HepG2 (cell line): ENCODE data around the gene DPH2. TPM values are rescaled to one million over a fixed set of nuclear protein-coding genes. Genes with fewer than 3 reads are reported as not detected.
A peak's percentile ranks its signal among the peaks of the same experiment; 100 is the strongest.

ENCODE experiments used
- AGO1 ChIP-seq: fragments of 200-400 bp; formaldehyde crosslinking; IDR thresholded peaks from 2 replicates; pipeline ENCODE4 v1.6.1; 2017; ENCODE audit warnings: mild to moderate bottlenecking, low read depth, low read length, moderate library complexity; ENCODE audit not compliant: poor library complexity, severe bottlenecking
- FIP1L1 ChIP-seq: fragments of 200-400 bp; formaldehyde crosslinking; IDR thresholded peaks from 2 replicates; pipeline ENCODE4 v1.6.1; 2018; ENCODE audit warnings: low read depth, mild to moderate bottlenecking, low read length, moderate library complexity, borderline replicate concordance; ENCODE audit not compliant: insufficient read depth
- JUN ChIP-seq: sonication (generic); formaldehyde crosslinking; IDR thresholded peaks from 2 replicates; pipeline ENCODE4 v1.4.0; 2020; ENCODE audit warnings: mild to moderate bottlenecking, missing genetic modification reagents
- MBD4 ChIP-seq: IDR thresholded peaks from 2 replicates; pipeline ENCODE4 v1.6.1; 2012; ENCODE audit warnings: low read length, inconsistent platforms, borderline replicate concordance
- MXI1 ChIP-seq: IDR thresholded peaks from 3 replicates; pipeline ENCODE4 v1.6.1; 2012; ENCODE audit warnings: low read depth, low read length, inconsistent platforms, borderline replicate concordance
- NRL ChIP-seq: sonication (generic); formaldehyde crosslinking; IDR thresholded peaks from 2 replicates; pipeline ENCODE4 v1.5.0; 2020; ENCODE audit warnings: missing genetic modification reagents, mild to moderate bottlenecking, moderate library complexity, borderline replicate concordance
- RARA ChIP-seq: IDR thresholded peaks from 2 replicates; pipeline ENCODE4 v1.6.1; 2016; ENCODE audit warnings: missing genetic modification reagents, missing compliant biosample characterization
- SIX1 ChIP-seq: sonication (generic); formaldehyde crosslinking; IDR thresholded peaks from 2 replicates; pipeline ENCODE4 v1.4.0; 2020; ENCODE audit warnings: missing genetic modification reagents, borderline replicate concordance
- SSRP1 ChIP-seq: IDR thresholded peaks from 2 replicates; pipeline ENCODE4 v1.6.1; 2016; ENCODE audit warnings: control low read depth
- ZNF143 ChIP-seq: sonication (generic); formaldehyde crosslinking; IDR thresholded peaks from 2 replicates; pipeline ENCODE4 v1.4.0; 2020; ENCODE audit warnings: missing genetic modification reagents
- ZNF383 ChIP-seq: sonication (generic); formaldehyde crosslinking; IDR thresholded peaks from 2 replicates; pipeline ENCODE4 v1.4.0; 2020; ENCODE audit warnings: missing genetic modification reagents, mild to moderate bottlenecking, borderline replicate concordance
- ZNF430 ChIP-seq: sonication (generic); formaldehyde crosslinking; IDR thresholded peaks from 2 replicates; pipeline ENCODE4 v1.9.0; 2021; ENCODE audit warnings: mild to moderate bottlenecking, missing genetic modification reagents
- ZNF557 ChIP-seq: sonication (generic); formaldehyde crosslinking; IDR thresholded peaks from 2 replicates; pipeline ENCODE4 v1.4.0; 2020; ENCODE audit warnings: missing genetic modification reagents
- ZNF672 ChIP-seq: sonication (generic); formaldehyde crosslinking; IDR thresholded peaks from 2 replicates; pipeline ENCODE4 v1.8.1; 2022; ENCODE audit warnings: missing genetic modification reagents
- polyA plus RNA-seq, 8 experiments: library from polyadenylated mRNA; depleted of rRNA in 3 of 8; stranded (reverse) in 7 of 8; unstranded in 1 of 8; fragments of >200 nt; fragmentation: Illumina TruSeq in 4 of 8; extraction: Trizol in 4 of 8; gene quantifications; 2 replicates each; pipeline versions ENCODE4 v1.2.1 to v1.2.3, GENCODE V29; 2011 to 2016; ENCODE audit warnings: low read depth in 4 of 8, missing spikeins in 1 of 8, mixed read lengths in 1 of 8; ENCODE audit not compliant: insufficient read depth in 1 of 8
- total RNA-seq, 5 experiments: library from RNA; depleted of rRNA; stranded (reverse); fragments of >200 nt; fragmentation: Illumina TruSeq; extraction: Trizol; gene quantifications; 2 replicates each; pipeline ENCODE4 v1.2.3, GENCODE V29; 2016; ENCODE audit warnings: low read depth in 1 of 5
- TF ChIP-seq, protein P1 (sequence below): sonication (generic); formaldehyde crosslinking; IDR thresholded peaks from 2 replicates; pipeline ENCODE4 v1.4.0; 2020; ENCODE audit warnings: mild to moderate bottlenecking, missing genetic modification reagents
- TF ChIP-seq, protein P2 (sequence below): sonication (generic); formaldehyde crosslinking; IDR thresholded peaks from 2 replicates; pipeline ENCODE4 v1.5.0; 2020; ENCODE audit warnings: mild to moderate bottlenecking, missing genetic modification reagents, borderline replicate concordance
- TF ChIP-seq, protein P3 (sequence below): sonication (generic); formaldehyde crosslinking; IDR thresholded peaks from 2 replicates; pipeline ENCODE4 v1.5.0; 2020; ENCODE audit warnings: missing genetic modification reagents
- TF ChIP-seq, protein P4 (sequence below): sonication (generic); formaldehyde crosslinking; IDR thresholded peaks from 2 replicates; pipeline ENCODE4 v1.8.0; 2023; ENCODE audit warnings: mild to moderate bottlenecking, missing genetic modification reagents
- TF ChIP-seq, protein P5 (sequence below): sonication (generic); formaldehyde crosslinking; IDR thresholded peaks from 2 replicates; pipeline ENCODE4 v1.9.0; 2021; ENCODE audit warnings: missing genetic modification reagents, borderline replicate concordance

The DPH2 gene
- total and polyA plus RNA-seq, 2 of the 13 experiments (the other 11 are each of a cell fraction or from before 2014, with no cell fraction given) = 32.2 to 38.3 TPM

DNA sequence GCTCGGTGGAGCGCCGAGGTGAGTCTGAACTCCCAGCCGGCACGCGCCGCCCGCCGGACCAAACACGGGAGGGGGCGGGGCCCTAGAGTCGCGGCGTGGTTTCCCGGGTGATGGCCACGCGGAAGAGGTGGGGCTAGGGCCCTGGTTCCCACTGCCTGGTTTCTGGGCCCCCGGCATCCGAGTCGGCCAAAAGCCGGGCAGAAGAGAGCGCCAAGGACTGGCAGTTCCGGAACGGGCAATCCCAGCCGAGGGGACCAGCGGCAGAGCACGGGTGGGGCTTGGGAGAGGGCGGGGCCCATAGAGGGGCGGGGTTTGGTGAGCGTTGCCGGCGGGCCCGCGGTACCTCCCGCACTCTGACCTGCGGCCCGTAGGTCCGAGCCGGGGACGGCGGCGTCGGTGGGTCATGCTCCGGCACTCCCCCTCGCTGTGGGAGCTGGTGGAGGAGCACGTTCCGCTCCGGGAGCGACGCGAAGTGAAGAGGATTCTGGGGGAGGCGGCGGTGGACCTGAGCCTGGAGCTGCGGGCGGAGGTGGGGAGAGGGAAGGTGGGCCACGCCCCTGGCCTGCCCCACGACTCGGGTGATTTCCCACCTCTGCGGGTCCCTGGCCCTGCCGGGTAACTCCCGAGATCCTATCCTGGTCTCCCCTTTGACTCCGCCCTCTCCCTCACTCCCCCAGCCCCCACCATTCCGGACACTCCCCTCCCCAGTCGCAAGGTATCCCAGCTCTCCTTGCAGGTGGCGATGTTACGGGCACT is 21.8 kb downstream of the DPH2 start, which contains the start of gene CCDC24 (continued):
- TF ChIP-seq, protein P1, sequence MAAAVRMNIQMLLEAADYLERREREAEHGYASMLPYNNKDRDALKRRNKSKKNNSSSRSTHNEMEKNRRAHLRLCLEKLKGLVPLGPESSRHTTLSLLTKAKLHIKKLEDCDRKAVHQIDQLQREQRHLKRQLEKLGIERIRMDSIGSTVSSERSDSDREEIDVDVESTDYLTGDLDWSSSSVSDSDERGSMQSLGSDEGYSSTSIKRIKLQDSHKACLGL (CRISPR knock-in tag) = peak; percentile 70; the same call in 1 of the 2 replicates
- TF ChIP-seq ZNF557 (CRISPR knock-in tag) (no peak), MXI1 (peak; percentile 85; the same call in 2 of the 3 replicates), ZNF143 (CRISPR knock-in tag) (0 out of 2 replicates have a peak, but pooled peaks have one; percentile 21), ZNF383 (peak; percentile 87; the same call in 1 of the 2 replicates), ZNF672 (CRISPR knock-in tag) (no peak), FIP1L1 (no peak), JUN (CRISPR knock-in tag) (0 out of 2 replicates have a peak, but pooled peaks have one; percentile 35), AGO1 (peak; percentile 98), MBD4 (no peak), RARA (CRISPR knock-in tag) (peak; percentile 17; the same call in 1 of the 2 replicates), NRL (CRISPR knock-in tag) (no peak), SIX1 (CRISPR knock-in tag) (no peak), ZNF430 (CRISPR knock-in tag) (0 out of 2 replicates have a peak, but pooled peaks have one; percentile 36), SSRP1 (no peak; the same call in 1 of the 2 replicates)
- TF ChIP-seq, protein P2, sequence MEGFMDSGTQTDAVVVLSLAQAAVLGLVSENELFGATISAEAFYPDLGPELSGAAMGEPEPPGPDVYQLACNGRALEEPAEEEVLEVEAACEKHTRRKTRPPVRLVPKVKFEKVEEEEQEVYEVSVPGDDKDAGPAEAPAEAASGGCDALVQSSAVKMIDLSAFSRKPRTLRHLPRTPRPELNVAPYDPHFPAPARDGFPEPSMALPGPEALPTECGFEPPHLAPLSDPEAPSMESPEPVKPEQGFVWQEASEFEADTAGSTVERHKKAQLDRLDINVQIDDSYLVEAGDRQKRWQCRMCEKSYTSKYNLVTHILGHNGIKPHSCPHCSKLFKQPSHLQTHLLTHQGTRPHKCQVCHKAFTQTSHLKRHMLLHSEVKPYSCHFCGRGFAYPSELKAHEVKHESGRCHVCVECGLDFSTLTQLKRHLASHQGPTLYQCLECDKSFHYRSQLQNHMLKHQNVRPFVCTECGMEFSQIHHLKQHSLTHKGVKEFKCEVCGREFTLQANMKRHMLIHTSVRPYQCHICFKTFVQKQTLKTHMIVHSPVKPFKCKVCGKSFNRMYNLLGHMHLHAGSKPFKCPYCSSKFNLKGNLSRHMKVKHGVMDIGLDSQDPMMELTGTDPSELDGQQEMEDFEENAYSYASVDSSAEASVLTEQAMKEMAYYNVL (CRISPR knock-in tag) = no peak; the same call in 1 of the 2 replicates
- TF ChIP-seq, protein P3, sequence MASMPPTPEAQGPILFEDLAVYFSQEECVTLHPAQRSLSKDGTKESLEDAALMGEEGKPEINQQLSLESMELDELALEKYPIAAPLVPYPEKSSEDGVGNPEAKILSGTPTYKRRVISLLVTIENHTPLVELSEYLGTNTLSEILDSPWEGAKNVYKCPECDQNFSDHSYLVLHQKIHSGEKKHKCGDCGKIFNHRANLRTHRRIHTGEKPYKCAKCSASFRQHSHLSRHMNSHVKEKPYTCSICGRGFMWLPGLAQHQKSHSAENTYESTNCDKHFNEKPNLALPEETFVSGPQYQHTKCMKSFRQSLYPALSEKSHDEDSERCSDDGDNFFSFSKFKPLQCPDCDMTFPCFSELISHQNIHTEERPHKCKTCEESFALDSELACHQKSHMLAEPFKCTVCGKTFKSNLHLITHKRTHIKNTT (CRISPR knock-in tag) = no peak
- TF ChIP-seq, protein P4, sequence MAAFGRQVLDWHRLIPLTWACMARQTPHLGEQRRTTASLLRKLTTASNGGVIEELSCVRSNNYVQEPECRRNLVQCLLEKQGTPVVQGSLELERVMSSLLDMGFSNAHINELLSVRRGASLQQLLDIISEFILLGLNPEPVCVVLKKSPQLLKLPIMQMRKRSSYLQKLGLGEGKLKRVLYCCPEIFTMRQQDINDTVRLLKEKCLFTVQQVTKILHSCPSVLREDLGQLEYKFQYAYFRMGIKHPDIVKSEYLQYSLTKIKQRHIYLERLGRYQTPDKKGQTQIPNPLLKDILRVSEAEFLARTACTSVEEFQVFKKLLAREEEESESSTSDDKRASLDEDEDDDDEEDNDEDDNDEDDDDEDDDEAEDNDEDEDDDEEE (CRISPR knock-in tag) = 0 out of 2 replicates have a peak, but pooled peaks have one; percentile 22
- TF ChIP-seq, protein P5, sequence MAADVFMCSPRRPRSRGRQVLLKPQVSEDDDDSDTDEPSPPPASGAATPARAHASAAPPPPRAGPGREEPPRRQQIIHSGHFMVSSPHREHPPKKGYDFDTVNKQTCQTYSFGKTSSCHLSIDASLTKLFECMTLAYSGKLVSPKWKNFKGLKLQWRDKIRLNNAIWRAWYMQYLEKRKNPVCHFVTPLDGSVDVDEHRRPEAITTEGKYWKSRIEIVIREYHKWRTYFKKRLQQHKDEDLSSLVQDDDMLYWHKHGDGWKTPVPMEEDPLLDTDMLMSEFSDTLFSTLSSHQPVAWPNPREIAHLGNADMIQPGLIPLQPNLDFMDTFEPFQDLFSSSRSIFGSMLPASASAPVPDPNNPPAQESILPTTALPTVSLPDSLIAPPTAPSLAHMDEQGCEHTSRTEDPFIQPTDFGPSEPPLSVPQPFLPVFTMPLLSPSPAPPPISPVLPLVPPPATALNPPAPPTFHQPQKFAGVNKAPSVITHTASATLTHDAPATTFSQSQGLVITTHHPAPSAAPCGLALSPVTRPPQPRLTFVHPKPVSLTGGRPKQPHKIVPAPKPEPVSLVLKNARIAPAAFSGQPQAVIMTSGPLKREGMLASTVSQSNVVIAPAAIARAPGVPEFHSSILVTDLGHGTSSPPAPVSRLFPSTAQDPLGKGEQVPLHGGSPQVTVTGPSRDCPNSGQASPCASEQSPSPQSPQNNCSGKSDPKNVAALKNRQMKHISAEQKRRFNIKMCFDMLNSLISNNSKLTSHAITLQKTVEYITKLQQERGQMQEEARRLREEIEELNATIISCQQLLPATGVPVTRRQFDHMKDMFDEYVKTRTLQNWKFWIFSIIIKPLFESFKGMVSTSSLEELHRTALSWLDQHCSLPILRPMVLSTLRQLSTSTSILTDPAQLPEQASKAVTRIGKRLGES (CRISPR knock-in tag) = no peak
